K562 (cell line): ENCODE data around the gene ENOX2. TPM values are rescaled to one million over a fixed set of nuclear protein-coding genes. Genes with fewer than 3 reads are reported as not detected.
A peak's percentile ranks its signal among the peaks of the same experiment; 100 is the strongest.

ENCODE experiments used
- ADNP ChIP-seq: fragments of 200-800 bp; sonication (Bioruptor generic); IDR thresholded peaks from 2 replicates; pipeline ENCODE4 v1.6.1; 2016; ENCODE audit warnings: missing genetic modification characterization, missing compliant biosample characterization
- CBFA2T3 ChIP-seq: fragments of 450-650 bp; IDR thresholded peaks from 2 replicates; pipeline ENCODE4 v1.6.1; 2017
- CBX8 ChIP-seq: fragments of 200-600 bp; sonication (generic); IDR thresholded peaks from 2 replicates; pipeline ENCODE4 v1.6.1; 2012; ENCODE audit warnings: borderline replicate concordance, mixed run types, low read depth, mild to moderate bottlenecking, moderate library complexity, mixed read lengths, low read length, control low read depth, inconsistent platforms; ENCODE audit not compliant: poor library complexity, severe bottlenecking; ENCODE audit errors: extremely low read depth
- CEBPZ ChIP-seq: fragments of 150-350 bp; IDR thresholded peaks from 2 replicates; pipeline ENCODE4 v1.6.1; 2014; ENCODE audit warnings: low read depth, mild to moderate bottlenecking, low read length, borderline replicate concordance
- DPF2 ChIP-seq: fragments of 450-650 bp; IDR thresholded peaks from 2 replicates; pipeline ENCODE4 v1.6.1; 2016
- HCFC1 ChIP-seq: IDR thresholded peaks from 2 replicates; pipeline ENCODE4 v1.6.1; 2012; ENCODE audit warnings: low read depth, low read length, improper control_type of control experiment
- HNRNPK ChIP-seq: fragments of 200-400 bp; formaldehyde crosslinking; IDR thresholded peaks from one replicate; pipeline ENCODE4 v1.6.1; 2018; ENCODE audit warnings: mild to moderate bottlenecking, low read depth, low read length; ENCODE audit not compliant: poor library complexity, severe bottlenecking
- HSF4 ChIP-seq: fragments of 250-450 bp; sonication (Bioruptor Pico); IDR thresholded peaks from 2 replicates; pipeline ENCODE4 v2.1.2; 2022; ENCODE audit warnings: mild to moderate bottlenecking, moderate library complexity, borderline replicate concordance
- IRF2 ChIP-seq: sonication (generic); formaldehyde crosslinking; IDR thresholded peaks from 2 replicates; pipeline ENCODE4 v1.8.1; 2022; ENCODE audit warnings: mild to moderate bottlenecking, missing genetic modification reagents
- JUNB ChIP-seq: fragments of 450-650 bp; formaldehyde crosslinking; conservative IDR thresholded peaks from 2 replicates; pipeline ENCODE4 v1.4.0; 2020; ENCODE audit warnings: mild to moderate bottlenecking
- MAZ ChIP-seq, 2 experiments: fragments of 450-650 bp in 1 of 2; sonication (generic) in 1 of 2; formaldehyde crosslinking; IDR thresholded peaks in 1 of 2; conservative IDR thresholded peaks in 1 of 2; 2 replicates each; pipeline versions ENCODE4 v1.4.0 to v1.5.0; 2020; ENCODE audit warnings: mild to moderate bottlenecking in 1 of 2, missing genetic modification reagents in 1 of 2
- MXI1 ChIP-seq: IDR thresholded peaks from 2 replicates; pipeline ENCODE4 v1.6.1; 2011; ENCODE audit warnings: low read depth, mild to moderate bottlenecking, improper control_type of control experiment, low read length
- NCOR1 ChIP-seq: fragments of 450-650 bp; IDR thresholded peaks from 2 replicates; pipeline ENCODE4 v1.6.1; 2016; ENCODE audit warnings: mild to moderate bottlenecking, moderate library complexity
- NFYB ChIP-seq: IDR thresholded peaks from 2 replicates; pipeline ENCODE4 v1.6.1; 2011; ENCODE audit warnings: mild to moderate bottlenecking, moderate library complexity; ENCODE audit not compliant: insufficient read length; ENCODE audit errors: extremely low read depth
- NR2F6 ChIP-seq: fragments of 450-650 bp; formaldehyde crosslinking; IDR thresholded peaks from 2 replicates; pipeline ENCODE4 v1.4.0; 2020; ENCODE audit warnings: mild to moderate bottlenecking
- POLR2A ChIP-seq: fragments of 450-650 bp; conservative IDR thresholded peaks from 2 replicates; pipeline ENCODE4 v1.6.1; 2016
- RAD51 ChIP-seq: fragments of 450-650 bp; IDR thresholded peaks from 2 replicates; pipeline ENCODE4 v1.7.1; 2016; ENCODE audit warnings: low read depth, mild to moderate bottlenecking, borderline replicate concordance
- SIX5 ChIP-seq, 2 experiments: IDR thresholded peaks; 2 replicates each; pipeline ENCODE4 v1.6.1; 2011; ENCODE audit warnings: low read length in 2 of 2, borderline replicate concordance in 1 of 2, low read depth in 1 of 2, mild to moderate bottlenecking in 1 of 2, moderate library complexity in 1 of 2; ENCODE audit not compliant: insufficient read depth in 1 of 2
- SRSF7 ChIP-seq: fragments of 200-400 bp; formaldehyde crosslinking; optimal IDR thresholded peaks from 2 replicates; pipeline ENCODE3; 2017; ENCODE audit warnings: mild to moderate bottlenecking, low read depth, low read length
- TCF3 ChIP-seq: sonication (generic); formaldehyde crosslinking; IDR thresholded peaks from 2 replicates; pipeline ENCODE4 v1.4.0; 2020; ENCODE audit warnings: mild to moderate bottlenecking, missing genetic modification reagents
- ZNF263 ChIP-seq: sonication (generic); formaldehyde crosslinking; IDR thresholded peaks from 2 replicates; pipeline ENCODE4 v1.8.0; 2022; ENCODE audit warnings: mild to moderate bottlenecking, missing genetic modification reagents, borderline replicate concordance
- ZNF436 ChIP-seq: fragments of 250-450, 450-650 bp; sonication (Bioruptor Pico); formaldehyde crosslinking; IDR thresholded peaks from 2 replicates; pipeline ENCODE4 v1.7.0; 2020; ENCODE audit warnings: mild to moderate bottlenecking
- ZNF586 ChIP-seq: fragments of 450-650 bp; formaldehyde crosslinking; conservative IDR thresholded peaks from 2 replicates; pipeline ENCODE4 v1.4.0; 2020; ENCODE audit warnings: mild to moderate bottlenecking, moderate library complexity
- polyA plus RNA-seq, 8 experiments: library from polyadenylated mRNA; depleted of rRNA in 4 of 8; stranded (reverse) in 5 of 8; unstranded in 3 of 8; fragments of >200 nt; fragmentation: Nextera tagmentation in 2 of 8; fragmentation: Illumina TruSeq in 1 of 8; extraction: Ambion mirVana in 2 of 8; extraction: Trizol in 1 of 8; gene quantifications; 2 replicates each; pipeline versions ENCODE4 v1.2.1 to v1.2.3, GENCODE V29; 2011 to 2014; ENCODE audit warnings: inconsistent platforms in 1 of 8, missing spikeins in 1 of 8
- total RNA-seq, 7 experiments: library from RNA; depleted of rRNA in 6 of 7; stranded (reverse); fragments of >200 nt in 6 of 7; fragmentation: Illumina TruSeq in 2 of 7; extraction: Trizol in 2 of 7; gene quantifications; 2 replicates each; pipeline versions ENCODE4 v1.2.1 to v1.2.3, GENCODE V29; 2011 to 2021; ENCODE audit warnings: low replicate concordance in 1 of 7
- TF ChIP-seq, protein P1 (sequence below): fragments of 250-450 bp; sonication (Bioruptor Pico); IDR thresholded peaks from 2 replicates; pipeline ENCODE4 v1.5.0; 2022; ENCODE audit warnings: mild to moderate bottlenecking
- TF ChIP-seq, protein P2 (sequence below): fragments of 450-650 bp; formaldehyde crosslinking; IDR thresholded peaks from 2 replicates; pipeline ENCODE4 v1.4.0; 2022; ENCODE audit warnings: mild to moderate bottlenecking, moderate library complexity

Gene ENOX2
- total and polyA plus RNA-seq, 9 of the 15 experiments (the other 6 are each of a cell fraction or from before 2014, with no cell fraction given), result 6.1 to 24.0 (median 13.8) TPM

GRCh38 chrX:130756233-130756632 is 146.8 kb downstream of the ENOX2 start (continued):
- TF ChIP-seq, protein P1, sequence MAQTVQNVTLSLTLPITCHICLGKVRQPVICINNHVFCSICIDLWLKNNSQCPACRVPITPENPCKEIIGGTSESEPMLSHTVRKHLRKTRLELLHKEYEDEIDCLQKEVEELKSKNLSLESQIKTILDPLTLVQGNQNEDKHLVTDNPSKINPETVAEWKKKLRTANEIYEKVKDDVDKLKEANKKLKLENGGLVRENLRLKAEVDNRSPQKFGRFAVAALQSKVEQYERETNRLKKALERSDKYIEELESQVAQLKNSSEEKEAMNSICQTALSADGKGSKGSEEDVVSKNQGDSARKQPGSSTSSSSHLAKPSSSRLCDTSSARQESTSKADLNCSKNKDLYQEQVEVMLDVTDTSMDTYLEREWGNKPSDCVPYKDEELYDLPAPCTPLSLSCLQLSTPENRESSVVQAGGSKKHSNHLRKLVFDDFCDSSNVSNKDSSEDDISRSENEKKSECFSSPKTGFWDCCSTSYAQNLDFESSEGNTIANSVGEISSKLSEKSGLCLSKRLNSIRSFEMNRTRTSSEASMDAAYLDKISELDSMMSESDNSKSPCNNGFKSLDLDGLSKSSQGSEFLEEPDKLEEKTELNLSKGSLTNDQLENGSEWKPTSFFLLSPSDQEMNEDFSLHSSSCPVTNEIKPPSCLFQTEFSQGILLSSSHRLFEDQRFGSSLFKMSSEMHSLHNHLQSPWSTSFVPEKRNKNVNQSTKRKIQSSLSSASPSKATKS (CRISPR knock-in tag), result no peak
- peak; percentile 81 for TF ChIP-seq CBFA2T3
- TF ChIP-seq NFYB, result no peak
- no peak for TF ChIP-seq SIX5 (IDR thresholded peaks at IDR 0.05; ENCODE audit: borderline replicate concordance in 1 of 2, insufficient read depth in 1 of 2, low read depth in 1 of 2, low read length in 2 of 2)
- no peak for TF ChIP-seq ADNP (tag)
- TF ChIP-seq NCOR1, result peak; percentile 84
- TF ChIP-seq, protein P2, sequence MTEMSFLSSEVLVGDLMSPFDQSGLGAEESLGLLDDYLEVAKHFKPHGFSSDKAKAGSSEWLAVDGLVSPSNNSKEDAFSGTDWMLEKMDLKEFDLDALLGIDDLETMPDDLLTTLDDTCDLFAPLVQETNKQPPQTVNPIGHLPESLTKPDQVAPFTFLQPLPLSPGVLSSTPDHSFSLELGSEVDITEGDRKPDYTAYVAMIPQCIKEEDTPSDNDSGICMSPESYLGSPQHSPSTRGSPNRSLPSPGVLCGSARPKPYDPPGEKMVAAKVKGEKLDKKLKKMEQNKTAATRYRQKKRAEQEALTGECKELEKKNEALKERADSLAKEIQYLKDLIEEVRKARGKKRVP (CRISPR knock-in tag), result no peak
- no peak for TF ChIP-seq POLR2A
- no peak for TF ChIP-seq RAD51
- TF ChIP-seq CEBPZ, result no peak
- no peak for TF ChIP-seq NR2F6 (CRISPR knock-in tag)
- TF ChIP-seq DPF2, result no peak
- TF ChIP-seq ZNF263 (CRISPR knock-in tag), result no peak
- no peak for TF ChIP-seq JUNB
- no peak for TF ChIP-seq ZNF586 (CRISPR knock-in tag)
- no peak for TF ChIP-seq SRSF7
- no peak for TF ChIP-seq IRF2 (CRISPR knock-in tag)
- no peak for TF ChIP-seq ZNF436 (CRISPR knock-in tag)
- no peak for TF ChIP-seq HSF4 (CRISPR knock-in tag)
- no peak for TF ChIP-seq MXI1
- no peak for TF ChIP-seq HNRNPK
- TF ChIP-seq TCF3, result peak; percentile 90
- no peak; a peak in 1 of 4 replicates for TF ChIP-seq MAZ (CRISPR knock-in tag; conservative IDR thresholded peaks at IDR 0.05 in 1 of 2, IDR thresholded peaks at IDR 0.05 in 1 of 2)
- TF ChIP-seq HCFC1, result no peak
- no peak for TF ChIP-seq CBX8
